GM19455 (cell line): ENCODE data around the gene VPS51.
"Not testable (repeated sequence)": the region's sequence is repeated elsewhere in the genome, so short reads cannot be mapped to it uniquely, and the experiment has no call there.

Experiments
- ATAC-seq: cut with Tn5 transposase; IDR thresholded peaks from one replicate; pipeline ENCODE4 v1.9.1; 2021; ENCODE audit not compliant: unreplicated experiment

The VPS51 gene

DNA sequence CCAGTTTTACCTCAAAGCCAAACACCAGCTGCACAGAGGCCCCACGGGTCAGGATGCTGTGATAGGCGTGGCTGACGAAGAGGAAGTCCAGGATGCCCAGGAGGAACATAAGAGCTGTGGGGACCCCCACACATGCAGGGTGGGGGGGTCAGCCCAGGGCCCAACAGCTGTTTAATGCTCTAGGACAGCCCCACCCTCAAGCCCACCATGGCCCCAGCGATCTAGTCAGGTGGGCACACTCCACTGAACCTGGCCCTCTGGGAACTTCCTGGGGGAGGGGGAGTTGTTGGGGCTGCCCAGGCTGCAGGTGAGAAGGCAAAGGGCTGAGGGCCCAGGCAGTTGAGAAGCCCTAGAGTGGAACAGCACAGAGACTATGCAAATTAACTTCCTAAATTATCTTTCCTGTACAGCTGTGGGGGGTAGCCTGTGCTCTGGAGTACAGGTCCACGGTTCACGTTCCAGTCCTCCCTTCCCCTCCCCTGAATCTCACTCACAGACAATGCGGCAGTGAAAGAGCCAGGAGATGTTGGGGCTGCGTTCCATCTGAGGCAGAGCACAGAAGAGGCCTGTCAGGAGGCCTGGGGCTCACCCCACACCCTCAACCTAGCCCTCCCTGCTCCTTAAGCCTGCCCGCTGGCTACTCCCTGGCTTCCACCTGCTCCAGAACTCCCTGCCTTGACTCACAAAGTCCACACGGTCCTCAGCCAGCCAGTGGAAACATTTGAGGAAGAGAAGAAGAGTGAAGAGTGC, 36.4 kb downstream of the VPS51 start:
- ATAC-seq: no peak

DNA sequence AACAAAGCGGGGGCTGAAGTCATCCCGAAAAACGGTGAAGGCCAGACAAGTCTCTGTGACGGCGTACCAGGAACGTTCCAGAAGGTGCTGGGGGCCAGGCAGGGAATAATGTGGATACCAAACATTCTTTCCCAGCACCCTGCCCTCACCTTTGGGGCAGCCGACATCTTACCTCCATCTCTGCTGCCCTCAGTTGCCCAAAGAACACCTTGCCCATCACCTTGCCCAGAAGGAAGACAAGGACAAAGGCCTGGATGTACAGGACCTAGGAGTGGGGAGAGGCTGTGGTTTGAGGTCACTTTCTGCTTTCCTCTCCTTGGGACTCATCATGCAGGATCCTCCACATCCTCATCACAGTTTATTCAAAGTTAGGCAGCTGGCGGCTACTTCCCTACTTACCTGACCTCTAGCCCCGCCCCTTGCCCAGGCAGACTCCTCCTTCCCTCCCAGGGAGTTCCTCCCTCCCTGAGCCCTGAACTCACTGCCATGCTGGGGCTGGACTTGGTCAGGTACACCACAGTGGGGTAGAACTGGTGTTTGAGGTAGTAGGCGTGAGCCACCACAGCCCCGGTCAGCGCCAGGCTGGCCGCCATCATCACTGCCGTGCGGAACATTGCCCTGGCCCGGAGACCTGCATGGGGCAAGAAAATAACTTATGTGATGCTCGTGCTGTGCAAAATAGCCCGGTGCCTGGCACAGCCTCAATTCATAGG, 37.1 kb downstream of the VPS51 start:
- no peak for ATAC-seq

DNA sequence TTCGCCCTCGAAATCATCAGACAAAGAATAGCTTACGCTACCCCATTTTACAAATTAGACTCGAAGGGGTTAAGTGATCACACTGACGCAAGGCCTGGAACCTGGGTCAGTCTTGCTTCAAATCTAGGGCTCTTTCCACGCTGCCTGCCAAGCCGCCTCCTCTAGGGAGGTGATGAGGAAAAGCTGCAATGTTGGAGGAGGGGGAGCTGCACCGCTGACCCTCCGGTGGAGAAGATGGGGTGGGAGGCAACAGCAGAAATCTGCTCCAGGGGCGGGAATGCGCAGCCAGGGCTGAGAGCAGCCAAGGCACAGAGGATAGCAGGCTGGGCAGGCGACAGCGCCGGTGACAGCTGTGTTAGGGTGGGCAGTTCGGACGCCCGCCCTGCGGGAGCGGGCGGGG, 37.7 kb downstream of the VPS51 start:
- ATAC-seq: peak; percentile 2

DNA sequence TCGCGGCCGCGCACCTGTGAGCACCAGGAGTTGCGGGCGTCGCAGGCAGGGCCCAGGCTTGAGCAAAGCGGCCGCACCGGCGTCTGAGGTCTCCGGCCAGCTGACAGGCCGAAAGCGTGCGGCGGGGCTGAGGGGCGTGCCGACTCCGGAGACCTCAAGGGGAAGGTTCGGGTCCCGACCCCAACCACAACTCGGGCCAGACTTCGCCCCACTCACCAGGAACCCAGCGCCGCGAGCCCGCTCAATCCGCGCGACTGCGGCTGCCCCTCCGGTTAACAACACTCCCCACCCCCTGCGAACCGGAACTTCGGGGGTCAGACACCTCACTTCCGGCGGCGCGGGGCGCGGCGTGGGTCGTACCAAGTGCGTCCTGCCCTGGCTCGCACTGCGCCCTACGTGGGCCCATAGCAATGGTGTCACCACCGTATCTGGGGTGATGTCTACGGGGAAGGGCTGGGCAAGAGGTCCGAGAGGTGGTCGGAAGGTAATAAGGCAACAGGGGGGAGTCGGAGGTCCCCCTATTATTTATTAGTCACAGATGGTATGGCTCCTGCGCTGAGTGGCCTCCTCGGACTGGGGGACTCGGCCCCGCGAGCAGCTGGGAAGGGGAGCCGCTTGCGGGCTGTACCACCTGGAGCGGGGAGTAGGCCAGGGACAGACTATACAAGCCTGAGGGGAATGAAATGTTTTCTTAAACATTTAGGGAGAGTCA, 38.4 kb downstream of the VPS51 start, which contains the start of gene SYVN1:
Gene SYVN1 (minus strand): TSS at position 280 of the 712 bp plus-strand sequence. CDS start 918 bp downstream, outside the sequence.
- peak; percentile 66 for ATAC-seq

DNA sequence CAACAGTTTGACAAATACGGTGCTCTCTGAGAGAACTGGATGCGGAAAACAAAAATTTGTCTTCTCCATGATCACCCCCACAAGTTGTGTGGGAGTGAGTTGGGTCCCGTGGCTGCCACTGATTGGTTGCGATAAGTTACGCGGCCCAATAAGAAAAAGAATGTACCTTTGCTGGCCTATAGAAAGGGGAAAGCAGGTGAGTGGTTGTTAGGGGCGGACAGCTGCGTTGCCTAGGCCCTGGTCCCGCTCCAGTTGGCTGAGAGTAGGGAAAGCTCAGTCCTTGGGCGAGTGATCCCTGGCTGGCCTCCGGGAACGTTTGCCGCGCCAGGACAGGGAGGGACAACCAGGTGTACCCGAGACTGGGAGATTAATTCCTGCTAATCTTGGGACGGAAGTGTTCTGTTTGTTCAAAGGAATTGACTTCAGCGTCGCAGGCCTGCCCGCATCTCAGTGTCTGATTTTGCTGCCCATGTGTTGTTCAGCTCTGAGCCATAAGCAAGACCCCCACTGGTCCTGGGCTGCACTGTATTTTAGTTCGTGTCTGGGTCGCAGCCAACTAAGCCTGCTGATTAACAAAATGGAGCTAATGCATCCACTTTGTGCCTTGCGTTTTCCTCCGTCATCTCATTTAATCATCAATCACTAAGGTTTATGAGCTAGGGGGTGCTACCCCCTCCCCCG, 39.1 kb downstream of the VPS51 start:
- peak; percentile 53 for ATAC-seq

DNA sequence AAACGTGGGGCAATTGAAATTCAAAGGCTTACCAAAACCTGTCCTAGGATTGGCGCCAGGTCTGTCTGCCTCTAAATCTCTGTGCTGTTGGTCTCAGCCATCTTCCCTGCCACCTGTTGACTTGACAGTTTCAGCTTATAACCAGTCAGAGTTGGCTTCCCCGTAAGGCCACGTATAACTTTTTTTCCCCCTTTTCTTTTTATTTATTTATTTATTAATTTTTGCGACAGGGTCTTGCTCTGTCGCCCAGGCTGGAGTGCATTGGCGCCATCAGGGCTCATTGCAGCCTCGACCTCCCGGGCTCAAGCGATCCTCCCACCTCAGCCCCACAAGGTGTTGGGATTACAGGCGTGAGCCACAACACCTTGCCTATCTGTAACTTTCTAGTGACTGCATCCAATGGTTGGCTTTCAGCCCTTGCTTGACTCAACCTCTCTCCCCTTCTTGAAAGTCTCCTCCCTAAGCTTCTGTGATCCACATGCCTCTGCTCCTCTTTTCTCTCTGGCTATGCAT, 39.7 kb downstream of the VPS51 start:
- ATAC-seq: no peak

DNA sequence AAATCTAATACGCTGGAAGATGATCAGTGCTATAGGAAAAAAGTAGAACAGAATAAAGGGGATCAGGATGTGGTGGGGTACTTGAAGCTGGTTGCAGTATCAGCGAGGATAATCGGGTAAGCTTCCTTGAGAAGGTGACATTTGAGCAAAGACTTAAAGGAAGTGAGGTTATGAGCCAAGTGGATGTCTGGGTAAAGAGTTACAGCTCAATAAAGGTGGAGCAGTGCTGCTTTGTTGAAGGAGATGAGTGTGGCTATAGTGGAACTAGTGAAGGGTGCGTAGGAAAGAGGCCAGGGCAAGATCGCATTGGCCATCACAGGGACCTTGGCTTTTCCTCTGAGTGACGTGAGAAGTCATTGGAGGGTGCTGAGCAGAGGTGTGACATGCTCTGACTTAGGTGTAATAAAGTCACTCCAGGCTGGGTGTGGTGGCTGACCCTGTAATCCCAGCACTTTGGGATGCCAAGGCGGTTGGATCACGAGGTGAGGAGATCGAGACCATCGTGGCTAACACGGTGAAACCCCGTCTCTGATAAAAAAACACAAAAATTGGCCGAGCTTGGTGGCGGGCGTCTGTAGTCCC, 40.6 kb downstream of the VPS51 start:
- no peak for ATAC-seq

DNA sequence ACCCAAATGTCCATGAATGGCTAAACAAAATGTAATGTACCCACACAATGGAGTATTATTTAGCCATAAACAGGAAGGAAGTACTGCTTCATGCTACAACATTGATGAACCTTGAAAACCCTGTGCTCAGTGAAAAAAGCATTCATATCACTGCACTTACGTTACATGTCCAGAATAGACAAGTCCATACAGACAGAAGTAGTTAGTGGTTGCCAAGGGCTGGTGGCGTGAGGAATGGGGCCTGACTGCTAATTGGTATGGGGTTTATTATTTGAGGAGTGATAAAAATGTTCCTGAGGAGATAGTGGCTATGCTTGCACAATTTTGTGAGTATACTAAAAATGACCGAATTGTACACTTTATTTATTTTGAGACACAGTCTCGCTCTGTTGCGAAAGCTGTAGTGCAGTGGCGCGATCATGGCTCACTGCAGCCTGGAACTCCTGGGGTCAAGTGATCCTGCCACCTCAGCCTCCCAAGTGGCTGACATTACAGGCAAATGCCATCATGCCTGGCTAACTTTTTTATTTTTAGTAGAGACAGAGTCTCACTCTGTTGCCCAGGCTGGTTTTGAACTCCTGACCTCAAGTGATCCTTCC, 46.0 kb downstream of the VPS51 start:
- no peak for ATAC-seq

DNA sequence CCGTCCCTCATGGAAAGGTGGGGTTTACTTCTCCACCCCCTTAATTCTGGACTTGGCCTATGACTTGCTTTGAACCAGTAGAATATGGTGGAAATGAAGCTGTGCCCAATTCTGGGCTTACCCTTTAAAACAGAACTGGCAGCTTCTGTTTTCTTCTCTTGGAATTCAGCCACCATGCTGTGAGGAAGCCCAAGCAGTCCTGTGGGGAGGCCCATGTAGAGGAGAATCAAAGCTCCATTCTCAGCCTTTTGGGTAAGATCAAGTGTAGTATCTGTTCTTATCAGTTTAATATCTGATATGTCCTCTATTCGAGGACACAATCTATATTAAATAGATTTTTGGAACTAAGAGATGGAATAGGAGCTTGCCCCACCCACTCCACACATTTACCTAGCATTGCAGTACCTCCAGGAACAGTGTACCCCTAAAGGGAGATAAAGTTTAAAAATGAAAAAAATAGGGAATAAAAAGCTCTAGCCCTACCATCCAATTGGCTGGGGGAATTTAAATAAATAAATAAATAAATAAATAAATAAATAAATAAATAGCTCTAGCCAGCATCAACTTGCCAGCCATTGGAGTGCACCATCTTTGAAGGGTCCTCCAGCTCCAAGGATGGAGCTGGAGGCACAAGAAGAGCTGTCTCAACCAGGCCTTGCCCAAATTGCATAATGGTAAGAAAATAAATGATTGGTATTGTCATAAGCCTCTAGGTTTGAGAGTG, 51.5 kb downstream of the VPS51 start:
- no peak for ATAC-seq

DNA sequence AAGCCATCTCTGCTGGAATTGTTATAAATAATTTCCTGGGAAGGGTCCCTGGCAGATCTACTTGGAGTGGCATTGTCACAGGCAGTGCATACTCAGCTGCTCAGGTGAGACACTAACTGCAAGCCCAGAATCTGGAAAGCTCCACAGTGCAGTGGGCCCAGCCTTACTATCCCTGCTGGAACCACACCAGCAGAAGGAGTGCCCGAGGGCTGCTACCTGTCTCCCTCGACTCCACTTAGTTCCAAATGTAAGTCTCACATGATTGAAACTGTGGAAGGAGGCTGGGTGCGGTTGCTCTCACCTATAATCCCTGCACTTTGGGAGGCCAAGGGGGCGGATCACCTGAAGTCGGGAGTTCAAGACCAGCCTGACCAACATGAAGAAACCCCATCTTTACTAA, 52.6 kb downstream of the VPS51 start:
- no peak for ATAC-seq

DNA sequence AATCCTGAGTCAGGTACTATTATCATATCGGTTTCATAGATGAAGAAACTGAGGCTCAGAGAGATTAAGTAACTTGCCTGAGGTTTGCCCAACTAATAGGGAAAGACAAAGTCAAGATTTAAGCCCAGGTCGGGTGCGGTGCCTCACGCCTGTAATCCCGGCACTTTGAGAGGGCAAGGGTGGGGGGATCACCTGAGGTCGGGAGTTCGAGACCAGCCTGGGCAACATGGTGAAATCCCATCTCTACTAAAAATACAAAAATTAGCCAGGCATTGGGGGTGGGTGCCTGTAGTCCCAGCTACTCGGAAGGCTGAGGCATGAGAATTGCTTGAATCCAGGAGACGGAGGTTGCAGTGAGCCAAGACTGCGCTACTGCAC, 54.1 kb downstream of the VPS51 start:
- not testable (repeated sequence) for ATAC-seq

DNA sequence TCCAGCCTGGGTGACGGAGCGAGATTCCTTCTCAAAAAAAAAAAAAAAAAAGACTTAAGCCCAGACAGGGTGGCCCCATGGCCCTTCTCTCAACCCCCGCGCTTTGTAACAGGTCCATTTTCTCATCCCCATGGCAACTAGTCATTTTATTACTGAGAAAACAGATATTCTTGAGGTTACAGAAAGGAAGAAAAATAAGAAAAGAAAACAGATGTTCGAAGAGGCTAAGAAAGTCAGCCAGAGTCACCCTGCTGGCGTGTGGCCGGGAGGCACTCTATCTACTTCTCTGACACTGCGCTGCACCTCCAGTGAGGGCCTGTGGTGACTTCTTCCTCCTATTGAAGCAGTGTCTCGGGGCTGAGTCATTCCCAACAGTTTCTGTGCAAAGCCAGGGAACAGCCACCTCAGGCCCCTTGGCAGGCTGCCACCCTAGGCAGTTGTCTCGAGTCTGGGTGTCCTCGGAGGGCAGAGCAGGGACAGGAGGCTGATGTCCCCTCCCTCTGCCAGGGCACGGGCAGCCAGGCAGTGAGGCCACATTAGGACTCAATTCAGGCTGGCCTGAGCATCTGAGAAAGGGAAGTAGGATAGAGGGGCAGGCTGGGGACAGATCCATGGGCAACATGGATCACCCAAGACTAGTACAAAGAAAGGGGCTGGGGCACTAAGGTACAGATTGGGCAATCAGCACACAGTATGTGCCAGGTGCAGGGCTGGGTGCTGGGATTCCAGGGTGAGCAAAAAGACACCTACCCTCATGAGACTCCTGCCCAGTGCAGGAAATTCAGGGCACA, 54.7 kb downstream of the VPS51 start:
- no peak for ATAC-seq

DNA sequence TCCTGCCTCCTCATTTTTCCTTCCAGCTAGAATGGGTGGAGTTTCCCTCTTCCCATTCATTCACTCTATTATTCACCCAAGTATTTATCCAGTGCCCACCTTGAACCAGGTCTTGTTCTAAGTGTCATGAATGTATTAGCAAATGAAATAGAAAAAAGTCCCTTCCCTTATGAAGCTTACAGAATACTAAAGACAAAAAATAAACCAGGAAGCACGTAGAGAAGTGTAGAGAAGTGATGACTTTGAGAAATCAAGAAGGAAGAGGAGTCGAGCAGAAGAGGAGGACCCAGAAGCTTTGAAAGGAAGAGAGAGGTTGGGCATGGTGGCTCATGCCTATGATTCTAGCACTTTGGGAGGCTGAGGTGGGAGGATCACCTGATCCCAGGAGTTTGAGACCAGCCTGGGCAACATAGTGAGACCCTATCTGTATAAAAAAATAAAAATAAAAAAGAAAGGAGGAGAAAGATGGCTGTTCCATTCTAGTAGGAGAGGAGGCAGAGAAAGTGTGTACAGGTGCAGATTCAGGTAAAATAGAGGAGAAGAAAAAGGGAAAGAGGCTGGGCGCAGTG, 55.4 kb downstream of the VPS51 start:
- no peak for ATAC-seq

DNA sequence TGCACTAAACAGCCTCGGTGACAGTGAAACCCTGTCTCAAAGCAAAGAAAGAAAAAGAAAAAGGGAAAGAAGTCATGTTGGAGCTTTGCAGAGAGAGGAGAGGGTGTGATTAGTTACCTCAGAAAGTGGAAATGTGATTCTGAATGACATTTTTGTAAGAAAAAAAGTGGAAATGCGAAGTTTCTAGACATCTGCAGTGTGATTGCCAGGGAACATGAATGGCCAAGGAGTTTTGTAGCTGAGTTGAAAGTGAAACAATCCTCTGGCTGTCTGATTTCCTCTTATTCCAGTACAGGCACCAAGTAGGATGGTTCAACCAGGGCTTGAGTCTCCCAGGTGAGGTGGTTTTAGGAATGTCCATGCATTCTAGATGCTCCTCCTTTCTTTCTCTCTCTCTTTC, 56.1 kb downstream of the VPS51 start:
- ATAC-seq: no peak

DNA sequence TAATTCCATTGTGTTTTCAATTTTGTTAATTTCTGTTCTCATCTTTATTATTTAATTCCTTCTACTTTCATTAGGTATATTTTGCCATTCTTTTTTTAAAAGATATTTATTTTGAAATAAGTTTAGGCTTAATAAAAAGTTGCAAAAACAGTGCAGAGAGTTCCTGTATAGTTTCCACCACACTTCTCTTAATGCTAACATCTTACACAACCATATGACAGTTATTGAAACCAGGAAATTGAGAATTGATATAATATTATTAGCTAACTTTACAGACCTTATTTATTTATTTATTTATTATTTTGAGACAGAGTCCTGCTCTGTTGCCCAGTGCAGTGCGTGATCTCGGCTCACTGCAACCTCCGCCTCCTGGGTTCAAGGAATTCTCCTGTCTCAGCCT, 60.2 kb downstream of the VPS51 start:
- no peak for ATAC-seq

DNA sequence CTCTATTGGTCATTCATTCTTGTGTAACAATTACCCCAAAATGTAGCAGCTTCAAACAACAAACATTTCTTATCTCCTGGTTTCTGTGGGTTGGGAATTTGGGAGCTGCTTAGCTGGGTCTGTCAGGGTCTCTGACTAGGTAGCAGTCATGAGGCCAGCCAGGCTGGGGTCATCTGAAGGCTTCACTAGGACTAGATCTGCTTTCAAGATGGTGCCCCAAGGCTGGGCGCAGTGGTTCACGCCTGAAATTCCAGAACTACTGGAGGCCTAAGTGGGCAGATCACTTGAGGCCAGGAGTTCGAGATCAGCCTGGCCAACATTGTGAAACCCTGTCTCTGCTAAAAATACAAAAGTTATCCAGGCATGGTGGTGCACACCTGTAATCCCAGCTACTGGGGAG, 60.9 kb downstream of the VPS51 start:
- no peak for ATAC-seq

DNA sequence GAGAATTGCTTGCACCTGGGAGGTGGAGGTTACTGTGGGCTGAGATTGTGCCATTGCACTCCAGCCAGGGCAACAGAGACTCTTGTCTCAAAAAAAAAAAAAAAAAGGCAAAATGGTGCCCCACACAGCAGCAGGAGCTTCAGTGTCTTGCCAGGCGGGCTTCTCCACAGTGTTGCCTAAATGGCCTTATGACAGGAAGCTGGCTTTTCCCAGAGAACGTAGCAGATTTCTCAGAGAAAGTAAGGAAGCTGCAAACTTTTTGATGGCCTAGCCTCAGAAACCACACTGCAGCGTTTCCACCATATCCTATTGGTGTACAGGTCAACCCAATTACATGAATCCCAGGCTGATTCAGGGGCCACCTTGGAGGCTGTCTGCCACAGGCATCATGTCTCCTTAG, 61.3 kb downstream of the VPS51 start:
- ATAC-seq: no peak

DNA sequence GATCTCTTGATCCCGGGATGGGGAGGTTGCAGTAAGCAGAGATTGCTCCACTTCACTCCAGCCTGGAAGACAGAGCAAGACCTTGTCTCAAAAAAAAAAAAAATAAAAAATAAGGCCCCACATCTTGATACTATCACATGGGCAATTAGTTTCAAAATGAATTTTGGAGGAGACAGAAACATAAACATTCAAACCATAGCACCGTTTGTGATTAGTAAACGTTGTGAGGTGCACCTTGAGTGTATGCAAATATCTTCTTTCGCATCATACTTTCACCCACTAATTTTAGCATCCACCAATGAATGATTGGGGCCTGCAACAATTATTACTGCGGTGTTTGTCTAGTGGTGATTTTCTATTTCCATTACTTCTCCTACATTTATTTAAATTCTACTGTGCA, 63.0 kb downstream of the VPS51 start:
- ATAC-seq: no peak

DNA sequence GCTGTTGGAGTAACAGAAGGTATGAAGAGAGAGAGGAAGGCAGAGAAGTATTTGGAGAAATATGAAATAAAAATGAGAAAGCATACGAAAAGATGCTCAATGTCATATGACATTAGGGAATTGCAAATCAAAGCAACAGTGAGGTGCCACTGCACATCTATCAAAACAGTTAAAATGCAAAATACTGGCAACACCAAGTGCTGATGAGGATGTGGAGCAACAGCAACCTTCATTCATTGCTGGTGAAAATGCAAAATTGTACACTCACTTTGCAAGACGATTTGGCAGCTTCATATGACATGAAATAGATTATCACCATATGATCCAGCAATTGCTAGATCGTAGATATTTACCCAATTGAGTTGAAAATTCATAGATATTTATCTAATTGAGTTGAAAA, 64.6 kb downstream of the VPS51 start:
- ATAC-seq: no peak
